OCI-LY3 (cell line): Measurements from ENCODE around the gene WWOX.

Experiments used
- EZH2phosphoT487 ChIP-seq: fragments of 200-600 bp; shearing (Covaris generic); IDR thresholded peaks from 2 replicates; pipeline ENCODE4 v1.6.1; 2018; ENCODE audit warnings: antibody characterized with exemption, mixed run types, low read depth
- TF ChIP-seq, protein P1 (sequence below): fragments of 200-600, 300-600 bp; sonication (generic); IDR thresholded peaks from 2 replicates; pipeline ENCODE4 v1.5.1; 2014; ENCODE audit warnings: antibody characterized with exemption, low read length, low read depth

DNA sequence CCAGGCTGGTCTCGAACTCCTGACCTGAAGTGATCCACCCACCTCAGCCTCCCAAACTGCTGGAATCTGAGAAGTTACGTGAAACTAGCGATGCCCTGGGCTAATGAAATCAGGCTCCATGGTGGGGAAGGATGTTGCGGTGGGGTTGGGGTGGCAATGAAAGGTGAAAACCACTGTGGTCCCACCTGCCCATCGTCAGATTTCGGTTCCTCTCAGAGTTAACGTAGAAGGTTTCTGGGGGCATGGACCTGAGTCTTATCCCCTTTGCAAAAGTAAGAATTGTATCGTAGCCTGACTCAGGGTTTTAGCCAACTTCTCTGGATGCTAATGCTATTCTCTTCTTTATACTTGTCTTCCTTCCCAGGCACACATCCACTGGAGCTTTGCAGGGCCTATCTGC is 402.3 kb downstream of the WWOX start:
- TF ChIP-seq, protein P1, sequence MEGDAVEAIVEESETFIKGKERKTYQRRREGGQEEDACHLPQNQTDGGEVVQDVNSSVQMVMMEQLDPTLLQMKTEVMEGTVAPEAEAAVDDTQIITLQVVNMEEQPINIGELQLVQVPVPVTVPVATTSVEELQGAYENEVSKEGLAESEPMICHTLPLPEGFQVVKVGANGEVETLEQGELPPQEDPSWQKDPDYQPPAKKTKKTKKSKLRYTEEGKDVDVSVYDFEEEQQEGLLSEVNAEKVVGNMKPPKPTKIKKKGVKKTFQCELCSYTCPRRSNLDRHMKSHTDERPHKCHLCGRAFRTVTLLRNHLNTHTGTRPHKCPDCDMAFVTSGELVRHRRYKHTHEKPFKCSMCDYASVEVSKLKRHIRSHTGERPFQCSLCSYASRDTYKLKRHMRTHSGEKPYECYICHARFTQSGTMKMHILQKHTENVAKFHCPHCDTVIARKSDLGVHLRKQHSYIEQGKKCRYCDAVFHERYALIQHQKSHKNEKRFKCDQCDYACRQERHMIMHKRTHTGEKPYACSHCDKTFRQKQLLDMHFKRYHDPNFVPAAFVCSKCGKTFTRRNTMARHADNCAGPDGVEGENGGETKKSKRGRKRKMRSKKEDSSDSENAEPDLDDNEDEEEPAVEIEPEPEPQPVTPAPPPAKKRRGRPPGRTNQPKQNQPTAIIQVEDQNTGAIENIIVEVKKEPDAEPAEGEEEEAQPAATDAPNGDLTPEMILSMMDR, result no peak
- no peak for TF ChIP-seq EZH2phosphoT487
